ENCODE data around the gene DVL1. TPM values are rescaled to one million over a fixed set of nuclear protein-coding genes. Genes with fewer than 3 reads are reported as not detected.

Gene DVL1
- total and polyA plus RNA-seq, 4 donors = 39.2 to 79.1 (median 62.8) TPM

DNA sequence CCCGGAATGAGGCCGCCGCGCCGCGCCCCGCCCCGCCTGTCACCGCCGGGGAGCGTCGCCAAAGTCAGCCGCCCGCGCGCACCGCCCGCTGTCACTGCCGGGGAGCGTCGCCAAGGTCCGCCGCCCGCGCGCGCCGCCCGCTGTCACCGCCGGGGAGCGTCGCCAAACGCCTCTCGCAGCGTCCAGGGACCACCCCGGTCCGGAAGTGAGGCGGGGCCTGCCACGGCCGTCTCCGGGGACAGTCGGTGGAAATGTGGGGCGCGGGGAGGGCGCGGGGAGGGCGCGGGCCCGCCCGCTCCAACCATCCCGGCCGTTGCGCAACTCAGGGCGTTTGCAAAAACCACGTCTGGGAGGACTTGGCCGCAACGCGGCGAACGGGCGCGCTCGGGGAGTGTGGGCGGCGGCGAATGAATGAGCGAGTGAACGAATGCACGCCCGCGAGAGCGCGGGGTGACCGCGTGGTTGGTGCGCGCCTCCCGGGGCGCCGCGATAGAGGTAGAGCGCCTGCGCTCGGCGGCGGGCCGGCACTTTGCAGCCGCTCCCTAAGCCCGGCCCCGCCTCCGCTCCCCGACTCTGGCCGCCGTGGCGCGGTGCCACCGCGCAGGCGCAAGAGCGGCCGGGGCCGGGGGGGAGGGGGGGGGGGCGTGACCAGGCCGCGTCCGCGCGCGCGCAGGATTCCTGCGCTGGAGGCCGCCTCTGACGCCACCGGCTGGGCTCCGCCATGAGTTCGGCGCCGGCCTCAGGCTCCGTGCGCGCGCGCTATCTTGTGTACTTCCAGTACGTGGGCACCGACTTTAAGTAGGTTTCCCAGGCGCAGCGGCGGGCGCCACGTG is 41.1 kb downstream of the DVL1 start, which contains the start of the genes ACAP3 and PUSL1:
TSS of gene ACAP3 (minus strand) at position 8 of the 833 bp plus-strand sequence. CDS start 115 bp downstream, outside the sequence.
TSS of gene PUSL1 (plus strand) at position 675 of the 833 bp plus-strand sequence. CDS start at position 722, 47 bp downstream.
- H3K27ac ChIP-seq (ENCODE audit: low read depth in 1 of 2, low read length in 1 of 2) = peak within 1 kb of the TSS; percentile 91 to 96
- 0 to 1% methylated on average over 75 to 130 of the region's 131 CpGs for WGBS, 2 donors
- peaks cover 11 to 42% (median 17%) of the 10 kb centered on the region in 5 donors for H3K4me1 ChIP-seq (ENCODE audit: control insufficient read depth in 5 of 5, insufficient read depth in 5 of 5, low read length in 5 of 5)
- DNase-seq = peak; percentile 93 to 96 (median 94)
- peak; percentile 78 for ATAC-seq (ENCODE audit: insufficient read depth, low FRiP score)
- no peaks in the 10 kb centered on the region for H3K9me3 ChIP-seq (ENCODE audit: control insufficient read depth in 4 of 4, insufficient read depth in 3 of 4, low read length in 3 of 4)
- peak within 1 kb of the TSS; percentile 79 for H3K4me3 ChIP-seq
- peak within 1 kb of the TSS; percentile 25 to 26 for H3K9ac ChIP-seq (ENCODE audit: insufficient read depth in 1 of 2, low read length in 2 of 2)
- peaks cover 0 to 30% (median 10%) of the 10 kb centered on the region in 4 donors for H3K36me3 ChIP-seq (ENCODE audit: control insufficient read depth in 4 of 4, insufficient read depth in 4 of 4, low read length in 4 of 4)
- no peaks in the 10 kb centered on the region for H3K27me3 ChIP-seq (ENCODE audit: control insufficient read depth in 3 of 3, insufficient read depth in 3 of 3, low read length in 2 of 3)
- TF ChIP-seq, protein P1, sequence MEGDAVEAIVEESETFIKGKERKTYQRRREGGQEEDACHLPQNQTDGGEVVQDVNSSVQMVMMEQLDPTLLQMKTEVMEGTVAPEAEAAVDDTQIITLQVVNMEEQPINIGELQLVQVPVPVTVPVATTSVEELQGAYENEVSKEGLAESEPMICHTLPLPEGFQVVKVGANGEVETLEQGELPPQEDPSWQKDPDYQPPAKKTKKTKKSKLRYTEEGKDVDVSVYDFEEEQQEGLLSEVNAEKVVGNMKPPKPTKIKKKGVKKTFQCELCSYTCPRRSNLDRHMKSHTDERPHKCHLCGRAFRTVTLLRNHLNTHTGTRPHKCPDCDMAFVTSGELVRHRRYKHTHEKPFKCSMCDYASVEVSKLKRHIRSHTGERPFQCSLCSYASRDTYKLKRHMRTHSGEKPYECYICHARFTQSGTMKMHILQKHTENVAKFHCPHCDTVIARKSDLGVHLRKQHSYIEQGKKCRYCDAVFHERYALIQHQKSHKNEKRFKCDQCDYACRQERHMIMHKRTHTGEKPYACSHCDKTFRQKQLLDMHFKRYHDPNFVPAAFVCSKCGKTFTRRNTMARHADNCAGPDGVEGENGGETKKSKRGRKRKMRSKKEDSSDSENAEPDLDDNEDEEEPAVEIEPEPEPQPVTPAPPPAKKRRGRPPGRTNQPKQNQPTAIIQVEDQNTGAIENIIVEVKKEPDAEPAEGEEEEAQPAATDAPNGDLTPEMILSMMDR (IDR thresholded peaks at IDR 0.05; ENCODE audit: control extremely low read depth, extremely low read depth) = no peak

DNA sequence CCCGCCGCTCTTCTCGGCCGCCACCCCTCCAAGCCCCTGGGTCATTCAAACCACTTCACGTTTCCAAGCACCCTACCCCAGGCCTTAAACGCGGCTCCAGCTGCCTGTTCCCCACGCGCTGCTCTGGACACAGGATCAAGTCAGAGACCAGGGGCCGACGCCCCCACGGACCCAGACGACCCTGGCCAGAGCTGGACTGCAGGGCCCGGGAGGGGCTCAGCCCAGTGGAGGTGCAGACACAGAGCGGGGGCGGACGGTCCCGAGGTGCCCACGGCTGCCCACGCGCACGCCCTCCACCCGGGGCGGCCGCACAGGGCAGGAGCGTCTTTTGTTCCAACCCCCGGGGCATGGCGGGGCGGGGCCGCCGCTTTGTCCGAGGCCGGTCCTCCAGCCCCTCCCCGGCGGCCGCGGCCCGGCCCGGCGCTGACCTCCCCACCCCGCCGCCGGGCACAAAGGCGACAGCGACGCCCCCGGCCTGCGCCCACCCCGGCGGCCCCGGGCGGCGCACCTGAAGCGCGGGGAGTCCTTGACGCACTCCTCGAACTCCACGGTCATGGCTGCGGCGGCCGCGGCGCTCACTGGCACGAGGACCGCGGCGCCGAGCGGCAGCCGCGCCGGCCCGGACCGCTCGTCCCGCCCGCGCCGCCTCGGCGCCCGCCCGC is 41.8 kb downstream of the DVL1 start:
- Histone ChIP-seq H3K9me3 (ENCODE audit: control insufficient read depth in 4 of 4, insufficient read depth in 3 of 4, low read length in 3 of 4) (no peaks in the 10 kb centered on the region), H3K36me3 (ENCODE audit: control insufficient read depth in 4 of 4, insufficient read depth in 4 of 4, low read length in 4 of 4) (peaks cover 0 to 23% (median 6%) of the 10 kb centered on the region in 4 donors), H3K4me3 (peak overlapping the region; percentile 69), H3K4me1 (ENCODE audit: control insufficient read depth in 5 of 5, insufficient read depth in 5 of 5, low read length in 5 of 5) (peaks cover 11 to 42% (median 17%) of the 10 kb centered on the region in 5 donors), H3K27me3 (ENCODE audit: control insufficient read depth in 3 of 3, insufficient read depth in 3 of 3, low read length in 2 of 3) (no peaks in the 10 kb centered on the region), H3K27ac (ENCODE audit: low read depth in 1 of 2, low read length in 1 of 2) (peak overlapping the region; percentile 85 to 88), H3K9ac (ENCODE audit: insufficient read depth in 1 of 2, low read length in 2 of 2) (peak overlapping the region in 1 of 2 donors; percentile 26)
- TF ChIP-seq, protein P1 (IDR thresholded peaks at IDR 0.05; ENCODE audit: control extremely low read depth, extremely low read depth) = no peak
- ATAC-seq (ENCODE audit: insufficient read depth, low FRiP score) (no peak), DNase-seq (peak in 1 of 3 donors; percentile 33)
- 1 to 5% methylated on average over 33 to 83 of the region's 83 CpGs for WGBS, 2 donors

DNA sequence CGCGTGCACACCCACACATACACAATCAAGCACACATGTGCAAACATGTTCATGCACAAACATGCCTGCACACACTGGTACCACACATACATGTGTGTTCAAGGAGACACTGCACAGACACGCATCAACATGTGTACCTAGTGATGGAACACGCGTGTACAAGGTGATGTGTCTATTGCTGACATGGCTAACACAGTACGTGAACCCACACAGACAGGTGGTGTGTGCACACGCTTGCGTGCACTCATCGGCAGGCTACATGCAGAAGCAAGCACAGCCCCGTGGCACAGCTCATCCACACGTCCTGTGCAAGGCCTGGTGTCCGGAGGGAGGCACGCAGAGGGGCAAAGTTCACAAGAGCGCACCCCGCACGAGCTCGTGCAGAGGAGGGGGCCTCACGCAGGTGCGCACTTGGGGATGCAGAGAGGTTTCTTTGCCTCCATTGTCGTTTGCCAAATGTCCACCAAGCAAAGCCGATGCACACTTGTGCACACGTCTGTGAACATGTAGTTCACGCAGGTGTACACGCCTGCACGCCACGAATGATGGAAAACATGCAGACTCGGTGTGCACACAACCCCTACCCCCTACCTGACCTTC is 42.5 kb downstream of the DVL1 start:
- TF ChIP-seq, protein P1 (IDR thresholded peaks at IDR 0.05; ENCODE audit: control extremely low read depth, extremely low read depth) = no peak
- H3K27me3 ChIP-seq (ENCODE audit: control insufficient read depth in 3 of 3, insufficient read depth in 3 of 3, low read length in 2 of 3) = no peaks in the 10 kb centered on the region
- H3K4me1 ChIP-seq (ENCODE audit: control insufficient read depth in 5 of 5, insufficient read depth in 5 of 5, low read length in 5 of 5) = peaks cover 11 to 42% (median 17%) of the 10 kb centered on the region in 5 donors
- ATAC-seq (ENCODE audit: insufficient read depth, low FRiP score) (no peak), DNase-seq (no peak)
- WGBS, 2 donors = 41 to 53% methylated on average over 27 of the region's 27 CpGs
- no peak overlapping the region for H3K27ac ChIP-seq (ENCODE audit: low read depth in 1 of 2, low read length in 1 of 2)
- peak overlapping the region; percentile 69 for H3K4me3 ChIP-seq
- peaks cover 0 to 16% (median 5%) of the 10 kb centered on the region in 4 donors for H3K36me3 ChIP-seq (ENCODE audit: control insufficient read depth in 4 of 4, insufficient read depth in 4 of 4, low read length in 4 of 4)
- H3K9me3 ChIP-seq (ENCODE audit: control insufficient read depth in 4 of 4, insufficient read depth in 3 of 4, low read length in 3 of 4) = no peaks in the 10 kb centered on the region
- peak overlapping the region in 1 of 2 donors; percentile 26 for H3K9ac ChIP-seq (ENCODE audit: insufficient read depth in 1 of 2, low read length in 2 of 2)

Measured in lung (tissue), 12 donors.